ENCODE results near the gene GAK. TPM values are rescaled to one million over a fixed set of nuclear protein-coding genes. Genes with fewer than 3 reads are reported as not detected.

Gene GAK
- total and polyA plus RNA-seq, 2 donors from 2014 or later, result 92.0 to 124 TPM

DNA sequence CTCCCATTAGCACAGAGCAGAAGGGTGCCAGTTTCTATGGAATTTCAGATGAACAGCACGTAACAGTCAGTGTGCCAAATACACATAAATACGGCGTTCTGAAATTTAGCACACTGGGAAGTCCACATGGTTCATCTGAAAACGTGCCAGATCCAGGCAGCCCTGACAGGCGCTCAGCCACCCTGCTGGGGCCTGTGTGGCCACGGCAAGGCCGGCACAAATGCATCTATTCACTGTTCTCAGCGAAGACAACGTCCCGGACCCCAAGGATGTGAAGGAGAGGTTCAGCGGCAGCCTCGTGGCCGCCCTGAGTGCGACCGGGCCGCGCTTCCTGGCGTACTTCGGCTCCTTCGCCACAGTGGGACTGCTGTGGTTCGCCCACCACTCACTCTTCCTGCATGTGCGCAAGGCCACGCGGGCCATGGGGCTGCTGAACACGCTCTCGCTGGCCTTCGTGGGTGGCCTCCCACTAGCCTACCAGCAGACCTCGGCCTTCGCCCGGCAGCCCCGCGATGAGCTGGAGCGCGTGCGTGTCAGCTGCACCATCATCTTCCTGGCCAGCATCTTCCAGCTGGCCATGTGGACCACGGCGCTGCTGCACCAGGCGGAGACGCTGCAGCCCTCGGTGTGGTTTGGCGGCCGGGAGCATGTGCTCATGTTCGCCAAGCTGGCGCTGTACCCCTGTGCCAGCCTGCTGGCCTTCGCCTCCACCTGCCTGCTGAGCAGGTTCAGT lies 25.6 kb upstream of the GAK start:
- FAIRE-seq, result no peak
- no peak overlapping the region for H3K4me3 ChIP-seq (ENCODE audit: low read length in 3 of 3)
- H3K36me3 ChIP-seq (ENCODE audit: control insufficient read depth in 2 of 3, insufficient read depth in 3 of 3, low read length in 3 of 3), result peaks cover 0 to 5% (median 0%) of the 10 kb centered on the region in 3 donors

DNA sequence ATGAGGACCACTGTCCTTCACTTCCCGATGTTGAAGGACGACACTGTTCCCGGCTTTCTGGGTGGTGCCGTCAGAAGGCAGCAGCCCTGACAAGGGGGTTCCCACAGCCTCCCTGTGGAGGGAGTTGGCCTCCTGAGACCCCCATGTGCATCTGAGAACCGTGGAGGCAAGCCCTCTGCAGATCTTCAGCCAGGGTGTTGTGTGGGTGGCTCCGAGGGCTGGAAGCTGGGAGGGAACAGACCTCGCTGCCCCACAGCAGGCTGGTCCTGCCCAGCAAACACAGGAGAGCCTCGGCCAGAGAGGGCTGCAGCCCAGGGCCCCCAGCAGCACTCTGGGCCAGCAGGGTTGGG lies 25.1 kb upstream of the GAK start:
- Histone ChIP-seq H3K36me3 (ENCODE audit: control insufficient read depth in 2 of 3, insufficient read depth in 3 of 3, low read length in 3 of 3) (peaks cover 0 to 5% (median 0%) of the 10 kb centered on the region in 3 donors), H3K27ac (ENCODE audit: low read depth in 2 of 2, low read length in 2 of 2) (no peak overlapping the region), H3K4me3 (ENCODE audit: low read length in 3 of 3) (no peak overlapping the region), H3K9me3 (ENCODE audit: control insufficient read depth in 2 of 3, insufficient read depth in 1 of 3, low read length in 3 of 3) (no peaks in the 10 kb centered on the region), H3K9ac (ENCODE audit: low read length in 3 of 3) (no peak overlapping the region), H3K4me1 (ENCODE audit: control insufficient read depth in 2 of 3, insufficient read depth in 2 of 3, low read depth in 1 of 3, low read length in 3 of 3) (no peaks in the 10 kb centered on the region), H3K27me3 (ENCODE audit: control insufficient read depth, insufficient read depth, low read length) (no peaks in the 10 kb centered on the region)
- peak in 1 of 5 donors; percentile 59 for DNase-seq
- FAIRE-seq, result no peak
- no peak for TF ChIP-seq CTCF (IDR thresholded peaks at IDR 0.05; ENCODE audit: borderline replicate concordance, extremely low read depth, insufficient read depth)
- intact Hi-C loops (cut with DNase I), result no loop called here

More for the DNA sequence above, 25.6 kb upstream of the GAK start:
- H3K27ac ChIP-seq (ENCODE audit: low read depth in 2 of 2, low read length in 2 of 2), result no peak overlapping the region
- TF ChIP-seq CTCF (IDR thresholded peaks at IDR 0.05; ENCODE audit: borderline replicate concordance, extremely low read depth, insufficient read depth), result no peak
- intact Hi-C loops (cut with DNase I), result no loop called here
- no peak overlapping the region for H3K9ac ChIP-seq (ENCODE audit: low read length in 3 of 3)
- H3K27me3 ChIP-seq (ENCODE audit: control insufficient read depth, insufficient read depth, low read length), result no peaks in the 10 kb centered on the region
- DNase-seq, result peak in 2 of 5 donors; percentile 24 to 73
- H3K4me1 ChIP-seq (ENCODE audit: control insufficient read depth in 2 of 3, insufficient read depth in 2 of 3, low read depth in 1 of 3, low read length in 3 of 3), result no peaks in the 10 kb centered on the region
- H3K9me3 ChIP-seq (ENCODE audit: control insufficient read depth in 2 of 3, insufficient read depth in 1 of 3, low read length in 3 of 3), result no peaks in the 10 kb centered on the region

- Histone ChIP-seq H3K27me3 (ENCODE audit: control insufficient read depth, insufficient read depth, low read length) (no peaks in the 10 kb centered on the region), H3K4me3 (ENCODE audit: low read length in 3 of 3) (no peak overlapping the region), H3K36me3 (ENCODE audit: control insufficient read depth in 2 of 3, insufficient read depth in 3 of 3, low read length in 3 of 3) (peaks cover 0 to 5% (median 0%) of the 10 kb centered on the region in 3 donors), H3K4me1 (ENCODE audit: control insufficient read depth in 2 of 3, insufficient read depth in 2 of 3, low read depth in 1 of 3, low read length in 3 of 3) (no peaks in the 10 kb centered on the region), H3K27ac (ENCODE audit: low read depth in 2 of 2, low read length in 2 of 2) (no peak overlapping the region), H3K9ac (ENCODE audit: low read length in 3 of 3) (no peak overlapping the region), H3K9me3 (ENCODE audit: control insufficient read depth in 2 of 3, insufficient read depth in 1 of 3, low read length in 3 of 3) (no peaks in the 10 kb centered on the region)
- peak in 1 of 5 donors; percentile 28 for DNase-seq
- FAIRE-seq, result no peak
- no peak for TF ChIP-seq CTCF (IDR thresholded peaks at IDR 0.05; ENCODE audit: borderline replicate concordance, extremely low read depth, insufficient read depth)
- intact Hi-C loops (cut with DNase I), result no loop called here
Observed at GRCh38 chr4:956531-957230, 24.6 kb upstream of the GAK start.
